Activated CD4-positive, alpha-beta T cell treated with anti-CD3 and anti-CD28 coated beads, Interleukin-2, Interleukin-4, amounts not matched to agents 100 ng/mL and 50 ng/mL, durations not matched to agents 16 hours and 8 hours (primary cell): ENCODE data around the gene ACAT2.
"Not testable (repeated sequence)": the region's sequence is repeated elsewhere in the genome, so short reads cannot be mapped to it uniquely, and the experiment has no call there.

ENCODE experiments used
- DNase-seq: peaks from one replicate; pipeline ENCODE4 v3.0.0-alpha.2; 2020; ENCODE audit warnings: low spot score

The ACAT2 gene

DNA sequence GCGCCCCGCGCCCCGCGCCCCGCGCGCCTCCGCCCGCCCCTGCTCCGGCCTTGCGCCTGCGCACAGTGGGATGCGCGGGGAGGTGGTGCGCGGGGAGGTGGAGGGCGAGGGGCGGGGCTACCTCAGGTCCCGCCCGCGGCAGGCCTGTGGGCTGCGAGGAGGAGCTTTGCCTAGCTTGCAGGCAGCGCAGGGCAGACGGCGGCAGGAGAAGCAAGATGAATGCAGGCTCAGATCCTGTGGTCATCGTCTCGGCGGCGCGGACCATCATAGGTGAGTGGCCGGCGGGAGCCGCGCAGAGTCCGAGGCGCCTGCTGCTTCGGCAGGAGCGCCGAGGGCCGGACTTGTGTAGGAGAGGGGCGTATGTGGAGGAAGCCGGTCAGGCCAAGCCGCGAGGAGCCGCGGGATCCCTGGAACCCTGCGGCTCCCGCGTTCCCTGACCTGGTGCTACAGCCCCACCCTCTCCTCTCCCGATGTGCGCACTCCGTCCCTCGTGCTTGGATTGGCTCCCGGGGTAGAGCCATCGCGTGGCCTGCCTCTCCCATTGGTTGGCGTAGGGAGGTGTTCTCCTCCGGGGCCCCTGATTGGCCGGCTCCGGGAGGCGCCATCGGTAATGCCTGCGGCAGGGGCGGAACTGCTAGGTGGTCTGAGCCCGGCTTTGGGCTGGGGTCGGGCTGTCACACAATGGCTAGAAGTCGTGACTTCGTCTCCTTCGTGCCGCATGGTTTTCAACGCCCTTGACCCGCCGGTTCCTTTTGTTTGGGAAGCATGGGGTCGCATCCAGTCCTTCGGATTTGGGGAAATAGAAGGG, at the start of gene ACAT2:
ACAT2 (plus strand) TSS at position 173 of the 808 bp plus-strand sequence; CDS start at position 216, 43 bp downstream.
- DNase-seq: peak; percentile 97

DNA sequence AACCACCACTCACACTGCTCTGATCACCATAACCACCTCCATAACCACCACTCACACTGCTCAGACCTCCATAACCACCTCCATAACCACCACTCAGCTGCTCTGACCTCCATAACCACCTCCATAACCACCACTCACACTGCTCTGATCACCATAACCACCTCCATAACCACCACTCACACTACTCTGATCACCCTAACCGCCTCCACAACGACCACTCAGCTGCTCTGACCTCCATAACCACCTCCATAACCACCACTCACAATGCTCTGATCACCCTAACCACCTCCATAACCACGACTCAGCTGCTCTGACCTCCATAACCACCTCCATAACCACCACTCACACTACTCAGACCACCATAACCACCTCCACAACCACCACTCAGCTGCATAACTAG, 49.5 kb upstream of the ACAT2 start:
- DNase-seq: not testable (repeated sequence)

- no peak for DNase-seq
Observed at GRCh38 chr6:159713984-159714383, 47.9 kb upstream of the ACAT2 start.

GRCh38 chr6:159714404-159714803, 47.4 kb upstream of the ACAT2 start:
- no peak for DNase-seq

DNA sequence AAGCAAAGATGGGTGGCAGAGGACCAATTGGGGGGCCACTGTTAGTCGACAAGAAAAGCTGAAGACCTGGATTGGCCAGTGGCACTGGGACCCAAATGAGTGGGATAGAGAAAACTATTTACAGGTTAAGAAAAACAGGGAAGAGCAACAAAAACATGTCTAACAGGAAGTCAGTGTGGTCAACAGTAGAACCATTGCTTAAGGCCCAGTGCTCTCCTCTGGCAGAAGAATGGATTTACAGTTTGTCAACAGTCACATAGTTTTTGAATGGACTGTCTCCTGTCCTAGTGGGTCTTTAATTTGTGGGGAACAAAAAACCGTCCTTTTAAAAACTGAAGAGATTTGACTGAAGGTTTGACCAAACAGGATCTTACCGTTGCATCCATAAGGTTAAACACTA, 46.7 kb upstream of the ACAT2 start:
- no peak for DNase-seq

DNA sequence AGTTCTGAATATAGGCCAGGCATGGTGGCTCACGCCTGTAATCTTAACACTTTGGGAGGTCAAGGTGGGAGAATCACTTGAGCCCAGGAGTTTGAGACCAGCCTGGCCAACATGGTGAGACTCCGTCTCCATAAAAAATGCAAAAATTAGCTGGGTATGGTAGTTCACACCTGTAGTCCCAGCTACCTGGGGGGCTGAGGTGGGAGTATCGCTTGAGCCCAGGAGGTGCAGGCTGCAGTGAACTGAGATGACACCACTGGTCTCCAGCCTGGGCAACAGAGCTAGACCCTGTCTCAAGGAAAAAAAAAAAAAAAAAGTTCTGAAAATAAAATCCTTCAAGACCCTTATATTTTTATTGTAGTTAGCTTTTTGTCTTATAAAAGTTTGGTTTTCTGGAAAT, 46.2 kb upstream of the ACAT2 start:
- DNase-seq: no peak

DNA sequence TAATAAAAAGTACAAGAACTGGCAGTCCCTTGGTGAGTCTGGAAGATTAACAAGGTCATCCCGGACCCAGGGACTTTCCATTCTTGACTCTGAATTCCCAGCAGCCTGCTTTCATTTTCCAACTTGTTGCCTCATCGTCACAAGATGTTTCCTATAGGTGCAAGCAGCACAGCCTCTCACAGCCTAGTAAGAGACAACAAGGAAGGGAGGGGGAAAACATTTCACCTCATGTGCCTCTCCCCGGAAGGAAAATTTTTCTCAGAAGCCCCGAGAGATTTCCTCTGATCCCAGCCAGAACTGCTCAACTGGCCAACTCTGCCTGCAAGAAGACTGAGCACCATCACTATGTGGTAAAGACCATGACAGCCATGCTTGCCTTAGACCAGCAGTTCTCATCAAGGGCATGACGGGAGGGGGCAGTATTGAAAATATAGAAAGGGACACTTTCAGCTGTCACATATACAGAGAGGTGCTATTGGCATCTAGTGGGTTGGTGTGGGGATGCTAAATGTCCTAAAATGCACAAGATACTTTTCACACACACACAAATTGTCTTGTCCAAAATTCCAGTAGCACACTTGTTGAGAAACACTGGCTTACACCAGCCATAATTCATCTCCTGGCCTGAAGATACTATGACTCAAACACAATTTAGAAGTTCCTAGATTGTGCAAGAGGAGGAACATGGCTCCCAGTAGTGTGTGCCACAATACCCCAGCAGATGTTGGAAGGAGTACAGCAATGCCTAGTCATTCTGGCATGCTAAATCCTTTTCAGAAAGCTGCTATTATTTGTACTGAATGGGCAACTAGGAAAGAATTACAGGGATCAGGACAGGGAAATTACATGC, 45.4 kb upstream of the ACAT2 start:
- no peak for DNase-seq

DNA sequence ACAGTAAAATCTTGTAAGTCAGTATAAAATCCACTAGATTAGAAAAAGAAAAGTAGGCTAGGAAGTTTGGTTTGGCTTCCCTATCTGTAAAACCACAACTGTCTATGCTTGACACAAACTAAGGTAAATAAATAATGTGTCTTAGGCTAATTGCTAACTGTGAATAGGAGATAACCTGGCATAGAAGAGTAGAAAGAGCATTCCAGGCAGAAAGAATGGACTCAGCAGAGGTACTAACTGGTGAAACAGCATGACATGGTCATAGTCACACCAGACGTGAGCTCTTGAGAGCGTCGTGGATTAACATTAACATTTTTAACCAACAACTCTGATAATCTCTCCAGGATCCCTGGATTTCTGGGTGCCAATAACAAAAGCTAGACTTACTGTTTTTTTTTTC, 43.2 kb upstream of the ACAT2 start:
- no peak for DNase-seq

DNA sequence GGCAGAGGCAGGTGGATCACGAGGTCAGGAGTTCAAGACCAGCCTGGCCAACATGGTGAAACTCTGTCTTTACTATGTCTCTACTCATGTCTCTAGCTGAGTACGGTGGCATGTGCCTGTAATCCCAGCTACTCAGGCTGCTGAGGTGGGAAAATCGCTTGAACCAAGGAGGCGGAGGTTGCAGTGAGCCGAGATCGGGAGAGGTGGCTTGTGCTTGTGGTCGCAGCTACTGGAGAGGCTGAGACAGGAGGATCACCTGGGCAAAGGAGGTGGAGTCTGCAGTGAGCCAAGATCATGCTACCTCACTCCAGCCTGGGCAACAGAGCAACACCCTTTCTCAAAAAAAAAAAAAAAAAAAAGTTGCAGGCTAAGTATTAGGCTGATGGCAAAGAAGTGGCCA, 42.6 kb upstream of the ACAT2 start:
- no peak for DNase-seq

- peak; percentile 53 for DNase-seq
Observed at GRCh38 chr6:159720708-159721107, 41.1 kb upstream of the ACAT2 start.

- not testable (repeated sequence) for DNase-seq
Observed at GRCh38 chr6:159721981-159722380, 39.9 kb upstream of the ACAT2 start.

DNA sequence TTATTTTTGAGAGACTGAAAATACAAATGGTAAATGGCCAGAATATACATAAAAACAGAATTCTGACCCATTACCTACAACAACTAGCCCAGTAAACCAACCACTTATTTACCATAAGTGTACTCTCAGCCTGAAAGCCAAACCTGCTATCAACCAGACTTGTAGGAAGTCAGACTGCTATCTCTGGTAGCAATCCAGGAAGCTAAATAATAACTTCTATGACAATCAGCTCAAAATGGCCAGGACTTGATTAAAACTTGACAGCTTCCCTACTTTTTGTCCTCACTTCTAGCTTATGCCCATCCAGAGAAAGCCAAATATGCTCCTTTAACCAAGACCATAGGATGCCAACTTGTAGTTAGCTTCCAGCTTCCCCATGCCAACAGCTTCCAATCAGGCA, 39.2 kb upstream of the ACAT2 start:
- DNase-seq: no peak

- no peak for DNase-seq
Observed at GRCh38 chr6:159723259-159723658, 38.6 kb upstream of the ACAT2 start.

DNA sequence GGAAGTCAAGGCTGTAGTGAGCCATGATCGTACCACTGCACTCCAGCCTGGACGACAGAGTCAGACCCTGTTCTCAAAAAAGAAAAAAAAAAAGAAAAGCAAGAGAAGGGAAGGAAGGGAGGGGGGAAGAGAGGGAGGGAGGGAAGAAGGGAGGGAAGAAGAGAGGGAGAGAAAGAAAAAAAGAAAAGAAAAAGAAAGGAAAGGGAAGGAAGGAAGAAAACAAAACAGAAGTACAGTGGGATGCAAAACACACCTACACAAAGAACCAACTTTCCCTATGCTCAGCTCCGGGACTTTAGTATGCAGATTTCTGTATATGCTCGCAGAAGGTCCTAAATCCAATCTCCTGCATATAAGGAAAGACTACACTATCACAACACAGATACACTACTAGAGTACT, 37.1 kb upstream of the ACAT2 start:
- no peak for DNase-seq

GRCh38 chr6:159725208-159725607, 36.6 kb upstream of the ACAT2 start:
- DNase-seq: not testable (repeated sequence)

DNA sequence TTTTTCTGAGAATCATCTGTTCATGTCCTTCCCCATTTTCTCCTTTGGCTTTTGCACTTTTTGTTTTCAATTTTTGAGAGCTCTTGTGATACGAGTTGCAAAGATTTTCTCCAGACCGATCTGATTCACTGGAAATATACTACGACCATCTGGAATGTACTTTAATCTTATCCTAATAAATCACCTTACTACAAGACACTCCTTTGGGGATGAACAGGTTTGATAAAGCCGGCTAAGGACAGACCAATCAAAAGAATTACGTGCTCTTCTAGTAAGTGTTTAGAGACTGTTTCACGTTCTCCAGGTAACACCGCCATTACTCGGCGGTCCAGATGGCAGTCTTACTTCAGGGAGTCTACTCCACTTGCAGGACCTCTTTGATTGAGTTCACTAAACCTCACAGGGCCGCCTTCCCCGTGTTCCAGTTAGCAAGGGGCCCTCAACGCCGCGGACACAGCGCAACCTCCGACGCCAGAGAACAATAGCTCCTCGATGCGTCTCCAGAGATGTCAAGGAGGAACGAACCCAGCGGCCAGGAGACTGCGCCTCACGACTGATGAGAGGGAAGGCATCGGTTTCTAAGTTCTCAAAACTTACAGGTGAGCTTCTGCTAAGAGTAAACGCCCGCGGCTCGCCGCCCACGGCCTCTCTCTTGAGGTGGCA, 35.5 kb upstream of the ACAT2 start:
- no peak for DNase-seq

- DNase-seq: peak; percentile 97
Observed at GRCh38 chr6:159726918-159727716, 34.7 kb upstream of the ACAT2 start, which contains the start of gene WTAP. TSS of gene WTAP (plus strand) at chr6:159727506. CDS start at chr6:159736266, 8,760 bp downstream.

DNA sequence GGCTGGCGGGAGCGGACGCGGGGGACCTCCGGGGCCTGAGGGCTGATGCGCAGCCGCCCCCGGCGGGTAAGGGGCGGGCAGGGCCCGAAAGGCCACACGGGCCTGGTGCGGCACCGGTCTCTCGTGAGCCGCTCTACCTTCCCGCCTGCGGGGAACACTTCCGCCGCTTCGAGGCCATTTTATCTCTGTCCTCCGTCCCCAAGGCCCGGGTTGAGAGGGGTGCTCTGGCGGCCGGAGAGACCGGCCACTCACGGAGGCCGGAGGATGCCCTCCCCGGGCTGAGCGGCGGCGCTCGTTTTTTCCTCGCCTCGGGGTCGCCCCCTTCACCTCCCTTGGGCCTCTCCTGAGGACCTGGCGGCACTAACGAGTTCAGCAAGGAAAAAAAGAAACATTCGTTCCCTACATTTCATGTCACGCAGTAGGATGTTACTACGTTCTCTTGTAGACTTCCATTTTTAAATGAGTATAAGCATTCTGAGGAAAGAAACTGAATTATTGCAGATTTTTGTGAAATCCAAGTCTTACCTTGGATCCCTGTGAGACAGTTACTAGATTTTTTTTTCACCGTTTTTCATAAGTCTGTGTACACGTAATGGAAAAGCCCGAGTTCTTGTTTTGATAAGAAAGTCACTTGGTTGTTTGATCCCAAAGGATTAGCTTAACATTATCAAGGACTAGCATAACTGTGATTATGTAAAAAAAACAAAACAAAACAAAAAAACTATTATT, 34.0 kb upstream of the ACAT2 start:
- DNase-seq: peak; percentile 44

GRCh38 chr6:159728531-159728964, 33.3 kb upstream of the ACAT2 start:
- DNase-seq: no peak

- peak; percentile 20 for DNase-seq
Observed at GRCh38 chr6:159729598-159730331, 32.1 kb upstream of the ACAT2 start.
